D721Med (cell line): ENCODE data around the gene CCDC17.

Source experiments
- DNase-seq: peaks from one replicate; pipeline ENCODE4 v3.0.0; 2011; ENCODE audit warnings: low spot score; ENCODE audit not compliant: insufficient read length
- FAIRE-seq: peaks from 2 replicates; lab custom pipeline; 2011; peaks lifted over from hg19 to GRCh38; lab: Jason Lieb, UNC
- CTCF ChIP-seq: IDR thresholded peaks from 2 replicates; pipeline ENCODE4 v1.5.1; 2012; ENCODE audit warnings: mild to moderate bottlenecking, control low read depth; ENCODE audit not compliant: insufficient read depth; ENCODE audit errors: missing control alignments

Gene CCDC17

DNA sequence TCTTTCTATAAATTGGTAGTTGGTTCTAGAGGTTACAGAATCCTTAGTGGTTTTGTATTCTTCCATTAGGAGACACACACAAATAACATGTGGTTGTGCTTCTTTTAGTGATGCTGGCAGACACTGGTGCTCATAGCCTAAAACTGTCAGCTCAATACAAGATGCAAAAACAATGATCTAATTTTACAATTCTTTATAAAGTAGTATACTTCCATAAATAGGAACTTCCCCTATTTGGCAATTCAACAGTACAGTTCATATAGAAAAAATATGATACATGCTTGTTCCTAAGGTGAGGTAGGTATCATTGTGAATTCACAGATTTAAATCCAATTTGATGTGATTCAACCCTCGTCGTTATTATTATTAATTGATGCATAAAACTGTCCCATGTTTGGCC is 20.8 kb upstream of the CCDC17 start:
- FAIRE-seq (no peak), DNase-seq (no peak)
- TF ChIP-seq CTCF: no peak

- TF ChIP-seq CTCF: peak; percentile 6
- FAIRE-seq (no peak), DNase-seq (no peak)
Observed at GRCh38 chr1:45643978-45644377, 20.1 kb upstream of the CCDC17 start.

DNA sequence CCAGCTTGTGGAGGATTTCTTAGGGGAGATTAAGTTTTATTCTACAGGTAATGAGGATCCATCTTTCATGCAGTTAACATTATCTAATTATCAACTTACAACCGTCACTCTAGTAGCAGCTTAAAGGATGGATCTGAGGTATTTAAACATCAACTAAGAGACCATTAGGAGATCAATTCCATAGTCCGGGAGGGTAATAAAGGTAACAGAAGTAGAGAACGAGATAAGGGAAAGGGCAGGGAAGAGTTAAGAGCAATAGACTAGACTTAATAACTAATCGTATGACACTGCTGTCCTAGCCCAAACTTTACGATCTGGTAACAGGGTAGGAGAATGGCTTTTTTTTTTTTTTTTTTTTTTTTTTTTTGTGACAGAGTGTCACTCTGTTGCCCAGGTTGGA is 19.5 kb upstream of the CCDC17 start:
- no peak for TF ChIP-seq CTCF
- DNase-seq (no peak), FAIRE-seq (peak; percentile 48)

- no peak for DNase-seq
- no peak for TF ChIP-seq CTCF
- no peak for FAIRE-seq
Observed at GRCh38 chr1:45640293-45640692, 16.4 kb upstream of the CCDC17 start.

DNA sequence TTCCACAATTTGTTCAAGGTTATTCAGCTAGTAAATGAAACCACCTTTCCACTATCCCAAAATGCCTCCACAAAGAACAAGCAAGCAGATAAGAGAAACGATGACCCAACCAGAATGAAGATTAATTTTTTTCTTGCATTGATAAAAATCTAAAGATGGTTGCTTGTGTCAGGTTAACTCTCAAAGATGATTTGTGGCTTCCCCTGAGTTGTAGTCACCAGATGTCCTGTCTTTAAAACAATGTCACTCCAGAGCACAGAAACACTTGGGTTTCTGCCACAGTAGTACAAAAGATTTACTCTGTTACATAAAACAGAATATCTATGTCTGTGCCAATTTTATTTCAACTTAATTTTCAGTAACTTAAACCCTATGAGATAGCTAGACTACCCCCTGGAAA is 11.4 kb upstream of the CCDC17 start:
- FAIRE-seq (no peak), DNase-seq (no peak)
- no peak for TF ChIP-seq CTCF

DNA sequence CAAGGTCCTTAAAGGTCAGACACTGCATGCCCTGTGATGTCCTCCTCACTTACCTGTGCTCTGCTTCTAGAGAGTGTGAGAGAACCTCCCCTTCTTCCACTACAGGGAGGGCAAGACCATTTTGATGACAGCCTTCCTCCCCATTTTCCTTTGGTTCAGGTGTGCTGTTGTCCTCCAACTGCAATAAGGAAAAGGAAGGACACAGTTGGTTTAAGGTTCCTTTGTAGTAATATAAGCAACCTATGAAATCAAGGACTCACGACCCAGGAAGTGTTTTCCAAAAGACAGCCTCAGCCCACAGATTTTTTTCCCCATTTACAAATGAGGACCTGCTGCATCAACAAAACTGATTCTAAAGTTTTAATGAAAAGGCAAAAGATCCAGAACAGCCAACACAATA is 6.6 kb upstream of the CCDC17 start:
- TF ChIP-seq CTCF: no peak
- FAIRE-seq (no peak), DNase-seq (no peak)

DNA sequence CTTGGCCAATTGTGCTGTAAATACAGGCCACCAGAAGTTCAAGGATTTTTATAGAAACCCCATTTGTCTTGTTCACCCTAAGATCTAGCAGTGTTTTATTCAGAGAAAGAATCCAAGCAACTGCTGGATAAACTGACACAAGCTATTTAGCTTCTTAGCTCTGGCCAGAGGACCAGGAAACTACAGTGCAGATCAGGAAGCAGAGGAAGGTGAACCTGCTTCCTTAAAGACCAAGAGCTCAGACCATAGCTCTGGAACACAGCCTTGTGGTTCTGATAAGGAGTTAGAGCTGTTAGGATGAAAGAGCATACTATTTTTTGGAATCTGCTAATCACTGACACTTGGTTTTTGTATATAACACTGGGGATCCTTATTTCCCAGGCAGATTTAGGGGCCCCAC is 5.2 kb upstream of the CCDC17 start:
- FAIRE-seq (no peak), DNase-seq (no peak)
- TF ChIP-seq CTCF: no peak
